HepG2 (cell line): Measurements from ENCODE around the gene CISD2. TPM values are rescaled to one million over a fixed set of nuclear protein-coding genes. Genes with fewer than 3 reads are reported as not detected.

Experiments
- ATAC-seq: fragments of 200-7000 bp; cut with Tn5 transposase; 3 replicates; pipeline ENCODE4 v1.9.1; 2020; ENCODE audit warnings: mild to moderate bottlenecking, moderate library complexity
- BruUV-seq: library from RNA; stranded (reverse); fragments of 400-500 nt; replicated peaks from 2 replicates; lab custom pipeline; 2021; lab: Mats Ljungman, UMichigan
- CTCF ChIA-PET: fragments of 300-600 bp; formaldehyde crosslinking; extraction: SDS; loops from one replicate; lab custom pipeline; 2021; ENCODE audit warnings: low total read pairs, inconsistent platforms, low intra/inter-chr PET ratio; lab: Yijun Ruan, JAX
- POLR2A ChIA-PET: fragments of 350-600 bp; sonication (Branson Sonifier 250); formaldehyde crosslinking; loops from one replicate; lab custom pipeline; 2020; ENCODE audit warnings: antibody characterized with exemption, inconsistent platforms; lab: Yijun Ruan, JAX
- DNase-seq: peaks from one replicate; pipeline ENCODE4 v3.0.0-alpha.2; 2015; ENCODE audit warnings: low spot score
- FAIRE-seq: peaks from 3 replicates; lab custom pipeline; 2011; peaks lifted over from hg19 to GRCh38; lab: Jason Lieb, UNC
- H2AFZ ChIP-seq: one replicate; pipeline ENCODE4 v1.6.1; 2011; ENCODE audit warnings: low read length, inconsistent platforms
- H3K27ac ChIP-seq: fragments of 300-600 bp; 3 replicates; pipeline ENCODE4 v1.8.0; 2011; ENCODE audit warnings: mixed run types, mild to moderate bottlenecking, mixed read lengths, low read length, inconsistent platforms; ENCODE audit not compliant: insufficient read depth; ENCODE audit errors: extremely low read length
- H3K27me3 ChIP-seq, 2 experiments: fragments of 200-600 bp in 1 of 2; 2 replicates in 1 of 2; 3 replicates in 1 of 2; pipeline versions ENCODE4 v1.6.0 to v1.8.0; 2011; ENCODE audit warnings: low read length in 2 of 2, mild to moderate bottlenecking in 2 of 2, moderate library complexity in 2 of 2, inconsistent platforms in 1 of 2; ENCODE audit not compliant: insufficient read depth in 2 of 2, control insufficient read depth in 1 of 2
- H3K36me3 ChIP-seq, 2 experiments: fragments of 200-600 bp in 1 of 2; replicated peaks in 1 of 2; 2 replicates in 1 of 2; 3 replicates in 1 of 2; pipeline versions ENCODE4 v1.5.1 to v1.8.0; 2011; ENCODE audit warnings: low read length in 2 of 2, inconsistent platforms in 1 of 2; ENCODE audit not compliant: insufficient read depth in 2 of 2, control insufficient read depth in 1 of 2
- H3K4me1 ChIP-seq: 2 replicates; pipeline ENCODE4 v1.5.1; 2012; ENCODE audit warnings: low read length, inconsistent platforms; ENCODE audit not compliant: insufficient read depth
- H3K4me2 ChIP-seq: 2 replicates; pipeline ENCODE4 v1.6.0; 2011; ENCODE audit warnings: low read depth, low read length, inconsistent platforms
- H3K4me3 ChIP-seq, 3 experiments: fragments of 200-600 bp in 1 of 3; sonication (generic), shearing (Covaris generic) in 1 of 3; replicated peaks in 1 of 3; 2 replicates each; pipeline ENCODE4 v1.5.1; 2011 to 2016; ENCODE audit warnings: low read length in 3 of 3, inconsistent platforms in 2 of 3, low read depth in 2 of 3, mild to moderate bottlenecking in 2 of 3, control low read depth in 1 of 3, mixed read lengths in 1 of 3; ENCODE audit not compliant: insufficient read depth in 1 of 3
- H3K79me2 ChIP-seq: one replicate; pipeline ENCODE4 v1.6.1; 2011; ENCODE audit warnings: low read length, inconsistent platforms; ENCODE audit not compliant: insufficient read depth
- H3K9ac ChIP-seq: 2 replicates; pipeline ENCODE4 v1.6.0; 2011; ENCODE audit warnings: mild to moderate bottlenecking, low read depth, low read length, inconsistent platforms; ENCODE audit not compliant: insufficient read depth
- H3K9me3 ChIP-seq: 2 replicates; pipeline ENCODE4 v1.5.1; 2012; ENCODE audit warnings: mild to moderate bottlenecking, low read length
- H4K20me1 ChIP-seq: 2 replicates; pipeline ENCODE4 v1.6.0; 2011; ENCODE audit warnings: inconsistent platforms, mild to moderate bottlenecking, low read length, moderate library complexity; ENCODE audit not compliant: insufficient read depth
- HDAC1 ChIP-seq: sonication (generic); formaldehyde crosslinking; IDR thresholded peaks from 2 replicates; pipeline ENCODE4 v1.5.1; 2020; ENCODE audit warnings: mild to moderate bottlenecking, missing genetic modification reagents
- NAIF1 ChIP-seq: sonication (generic); formaldehyde crosslinking; IDR thresholded peaks from 2 replicates; pipeline ENCODE4 v1.5.0; 2020; ENCODE audit warnings: mild to moderate bottlenecking, missing genetic modification reagents, borderline replicate concordance
- ZBTB38 ChIP-seq: sonication (generic); formaldehyde crosslinking; IDR thresholded peaks from 2 replicates; pipeline ENCODE4 v1.5.1; 2020; ENCODE audit warnings: mild to moderate bottlenecking, missing genetic modification reagents
- ZNF160 ChIP-seq: sonication (generic); formaldehyde crosslinking; IDR thresholded peaks from 2 replicates; pipeline ENCODE4 v1.8.0; 2022; ENCODE audit warnings: mild to moderate bottlenecking, inconsistent platforms, missing genetic modification reagents
- ZNF660 ChIP-seq: sonication (generic); formaldehyde crosslinking; IDR thresholded peaks from 2 replicates; pipeline ENCODE4 v1.5.1; 2020; ENCODE audit warnings: mild to moderate bottlenecking, low read depth, missing genetic modification reagents, borderline replicate concordance
- ZNF770 ChIP-seq: sonication (generic); formaldehyde crosslinking; IDR thresholded peaks from 2 replicates; pipeline ENCODE4 v1.5.0; 2020; ENCODE audit warnings: mild to moderate bottlenecking, missing genetic modification reagents
- WGBS: methylation state at CpG from one replicate; pipeline ENCODE4 v1.1.6; 2017; ENCODE audit warnings: low lambda C conversion rate; 5-methylcytosine and 5-hydroxymethylcytosine counted together
- in situ Hi-C: cut with HindIII; loops from 2 replicates; pipeline ENCODE4 v1.10.0; 2017; ENCODE audit warnings: low pct_unique_long_range_greater_than_20kb; ENCODE audit not compliant: extremely low pct_ligation_motif_present
- intact Hi-C: fragments of 100-400 bp; cut with micrococcal nuclease; formaldehyde crosslinking; loops from one replicate; pipeline ENCODE4 v1.10.0; 2022; ENCODE audit not compliant: unreplicated experiment
- polyA plus RNA-seq, 8 experiments: library from polyadenylated mRNA; depleted of rRNA in 3 of 8; stranded (reverse) in 7 of 8; unstranded in 1 of 8; fragments of >200 nt; fragmentation: Illumina TruSeq in 4 of 8; extraction: Trizol in 4 of 8; gene quantifications; 2 replicates each; pipeline versions ENCODE4 v1.2.1 to v1.2.3, GENCODE V29; 2011 to 2016; ENCODE audit warnings: low read depth in 4 of 8, missing spikeins in 1 of 8, mixed read lengths in 1 of 8; ENCODE audit not compliant: insufficient read depth in 1 of 8
- total RNA-seq, 5 experiments: library from RNA; depleted of rRNA; stranded (reverse); fragments of >200 nt; fragmentation: Illumina TruSeq; extraction: Trizol; gene quantifications; 2 replicates each; pipeline ENCODE4 v1.2.3, GENCODE V29; 2016; ENCODE audit warnings: low read depth in 1 of 5

CISD2 gene
- total and polyA plus RNA-seq, 2 of the 13 experiments (the other 11 are each of a cell fraction or from before 2014, with no cell fraction given) = 24.5 to 37.7 TPM

- CTCF ChIA-PET = no interaction called here
- no peak for FAIRE-seq
These were observed 1.3 kb upstream of the CISD2 start for GRCh38 chr4:102867278-102868152.

More at GRCh38 chr4:102867278-102868152, 1.3 kb upstream of the CISD2 start:
- Histone ChIP-seq H3K27ac (peak overlapping the region; percentile 98), H3K4me1 (peaks cover 49% of the 10 kb centered on the region), H3K4me3 (peak overlapping the region; percentile 58 to 76 (median 67)), H4K20me1 (no peaks in the 10 kb centered on the region), H3K4me2 (peak overlapping the region; percentile 84), H3K36me3 (no peaks in the 10 kb centered on the region), H2AFZ (no peak overlapping the region), H3K27me3 (no peaks in the 10 kb centered on the region), H3K79me2 (peaks cover 72% of the 10 kb centered on the region), H3K9ac (peak overlapping the region; percentile 83), H3K9me3 (no peaks in the 10 kb centered on the region)
- in situ Hi-C loops = loop anchor here (5.0 kb wide), 1 partner anchor 40 kb away; the partner anchor contains the start of gene UBE2D3
- intact Hi-C loops = no loop called here
- TF ChIP-seq HDAC1 = 0 out of 2 replicates have a peak, but pooled peaks have one; percentile 5
- TF ChIP-seq ZBTB38 (CRISPR knock-in tag) = peak; percentile 53; the same call in 1 of the 2 replicates
- 0 out of 2 replicates have a peak, but pooled peaks have one; percentile 23 for TF ChIP-seq ZNF770 (CRISPR knock-in tag)
- no peak for TF ChIP-seq ZNF660
- 0 out of 2 replicates have a peak, but pooled peaks have one; percentile 17 for TF ChIP-seq NAIF1 (CRISPR knock-in tag)
- no peak for TF ChIP-seq ZNF160 (CRISPR knock-in tag)
- DNase-seq = no peak
- WGBS = 54% methylated on average over 12 of the region's 12 CpGs
- no peak for ATAC-seq
- POLR2A ChIA-PET = interaction anchor here (1.0 to 3.9 kb wide), 5 partner anchors 11 to 366 kb away, joined by 3 to 121 read pairs (median 5); partner anchors contain the start of genes NFKB1 and UBE2D3
- BruUV-seq = no TSS peak
